Uterus (tissue), 4 donors: ENCODE data around the gene PAQR4. TPM values are rescaled to one million over a fixed set of nuclear protein-coding genes. Genes with fewer than 3 reads are reported as not detected.

Source experiments
- DNase-seq, 2 donors: peaks; one replicate each; pipeline ENCODE4 v3.0.0-alpha.2; 2019 to 2020
- H3K27ac ChIP-seq, 2 donors: fragments of 200-600 bp; sonication (generic); 1 replicate in 1 of 2; 2 replicates in 1 of 2; pipeline ENCODE4 v1.5.1; 2016 to 2018
- H3K27me3 ChIP-seq, 2 donors: fragments of 200-600 bp; sonication (generic); one replicate each; pipeline ENCODE4 v1.5.1; 2018 to 2019; ENCODE audit warnings: control low read depth in 1 of 2
- H3K36me3 ChIP-seq, 2 donors: fragments of 200-600 bp; sonication (generic); one replicate each; pipeline ENCODE4 v1.5.1; 2019; ENCODE audit warnings: control low read depth in 1 of 2
- H3K4me1 ChIP-seq, 2 donors: fragments of 200-600 bp; sonication (generic); one replicate each; pipeline ENCODE4 v1.5.1; 2018 to 2019; ENCODE audit warnings: control low read depth in 1 of 2
- H3K4me3 ChIP-seq, 2 donors: fragments of 200-600 bp; sonication (generic); 1 replicate in 1 of 2; 2 replicates in 1 of 2; pipeline ENCODE4 v1.5.1; 2018 to 2019; ENCODE audit warnings: mild to moderate bottlenecking in 1 of 2
- H3K9me3 ChIP-seq, 2 donors: fragments of 200-600 bp; sonication (generic); one replicate each; pipeline ENCODE4 v1.5.1; 2019; ENCODE audit warnings: control low read depth in 1 of 2
- CTCF ChIP-seq, 4 experiments: fragments of 200-600 bp in 2 of 4; fragments of 450-650 bp in 2 of 4; sonication (generic) in 2 of 4; IDR thresholded peaks; one replicate each; pipeline ENCODE4 v1.5.1; 2016 to 2019; ENCODE audit warnings: antibody characterized with exemption in 4 of 4, mild to moderate bottlenecking in 2 of 4, moderate library complexity in 1 of 4
- POLR2A ChIP-seq, 2 donors: fragments of 450-650 bp; IDR thresholded peaks; one replicate each; pipeline ENCODE4 v1.6.1; 2016; ENCODE audit warnings: antibody characterized with exemption in 2 of 2, mild to moderate bottlenecking in 1 of 2, moderate library complexity in 1 of 2
- intact Hi-C: fragments of 100-400 bp; cut with DNase I; formaldehyde crosslinking; loops from one replicate; pipeline ENCODE4 v1.15.1; 2023; ENCODE audit warnings: low total_unique reads
- total RNA-seq, 4 donors: library from RNA; depleted of rRNA in 3 of 4; stranded (reverse); fragments of >200 nt in 3 of 4; gene quantifications; one replicate each; pipeline versions ENCODE4 v1.1.0 to v1.2.4, GENCODE V29; 2014 to 2023
- donor health status: DM: yes; HTN: yes; CAD: no.

PAQR4 gene
- total RNA-seq, 4 donors from 2014 or later: 0.26 to 4.8 (median 2.5) TPM

DNA sequence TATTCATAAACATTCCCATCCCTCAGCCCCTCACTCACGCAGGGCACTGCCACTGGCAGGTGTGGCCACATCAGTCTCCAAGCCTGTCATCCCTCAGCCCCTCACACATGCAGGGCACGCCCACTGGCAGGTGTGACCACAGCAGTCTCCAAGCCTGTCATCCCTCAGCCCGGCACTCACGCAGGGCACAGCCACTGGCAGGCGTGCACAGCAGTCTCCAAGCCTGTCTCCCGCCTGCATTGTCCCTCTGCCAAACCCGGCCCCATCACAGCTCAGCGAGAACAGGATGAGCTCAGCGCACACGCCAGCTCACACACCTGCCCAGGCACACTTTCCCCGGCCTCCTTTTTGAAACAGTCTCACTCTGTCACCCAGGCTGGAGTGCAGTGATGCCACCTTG lies 16.5 kb upstream of the PAQR4 start:
- no peak overlapping the region for H3K4me3 ChIP-seq
- intact Hi-C loops: no loop called here
- H3K9me3 ChIP-seq: no peaks in the 10 kb centered on the region
- no peaks in the 10 kb centered on the region for H3K36me3 ChIP-seq
- TF ChIP-seq POLR2A (IDR thresholded peaks at IDR 0.05) (no peak), CTCF (IDR thresholded peaks at IDR 0.05) (no peak)
- no peaks in the 10 kb centered on the region for H3K4me1 ChIP-seq
- H3K27ac ChIP-seq: no peak overlapping the region
- H3K27me3 ChIP-seq: no peaks in the 10 kb centered on the region
- DNase-seq: no peak

- Histone ChIP-seq H3K4me1 (no peaks in the 10 kb centered on the region), H3K9me3 (no peaks in the 10 kb centered on the region), H3K27me3 (no peaks in the 10 kb centered on the region), H3K36me3 (no peaks in the 10 kb centered on the region), H3K27ac (no peak overlapping the region), H3K4me3 (no peak overlapping the region)
- no peak for DNase-seq
- intact Hi-C loops: no loop called here
- no peak for TF ChIP-seq CTCF (IDR thresholded peaks at IDR 0.05)
- TF ChIP-seq POLR2A (IDR thresholded peaks at IDR 0.05): no peak
These were observed 15.2 kb upstream of the PAQR4 start for GRCh38 chr16:2953706-2954627.

DNA sequence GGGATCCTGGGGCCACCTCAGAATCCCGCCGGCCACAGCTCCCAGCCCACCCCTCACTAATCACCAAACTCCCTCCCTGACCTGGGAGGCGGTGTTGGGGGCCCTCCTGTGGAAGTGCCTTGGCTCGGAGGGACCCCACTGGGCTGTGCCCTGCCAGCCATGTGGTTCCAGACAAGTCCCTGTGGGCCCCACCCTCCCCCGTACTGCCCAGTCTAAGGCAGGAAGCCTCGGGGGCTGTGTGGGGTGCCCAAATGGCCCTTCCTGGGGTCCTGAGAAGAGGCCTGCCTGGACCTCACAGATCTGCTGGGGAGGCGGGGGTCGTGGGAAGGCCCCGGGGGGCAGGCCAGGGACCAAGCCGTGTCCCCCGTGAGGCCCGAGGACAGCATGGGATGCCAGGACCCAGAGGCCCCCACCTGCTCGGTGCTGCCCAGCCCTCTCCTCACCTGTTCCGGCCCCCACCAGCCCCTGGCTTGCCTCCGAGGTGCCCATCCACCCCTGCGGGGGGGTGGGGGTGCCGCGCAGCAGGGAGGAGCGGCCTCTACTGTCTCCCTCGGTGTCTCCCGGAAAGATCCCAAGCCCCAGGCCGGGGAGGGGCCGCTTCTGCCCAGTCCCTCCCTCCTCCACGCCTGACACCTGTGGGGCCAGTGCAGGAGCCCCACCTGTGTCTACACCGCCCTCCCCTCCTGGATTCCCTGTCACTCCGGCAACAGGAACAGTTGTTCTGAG lies 14.3 kb upstream of the PAQR4 start:
- intact Hi-C loops: no loop called here
- DNase-seq: no peak
- H3K4me1 ChIP-seq: no peaks in the 10 kb centered on the region
- TF ChIP-seq POLR2A (IDR thresholded peaks at IDR 0.05) (no peak), CTCF (IDR thresholded peaks at IDR 0.05) (no peak)
- H3K27me3 ChIP-seq: no peaks in the 10 kb centered on the region
- no peaks in the 10 kb centered on the region for H3K9me3 ChIP-seq
- no peak overlapping the region for H3K27ac ChIP-seq
- H3K36me3 ChIP-seq: no peaks in the 10 kb centered on the region
- no peak overlapping the region for H3K4me3 ChIP-seq

GRCh38 chr16:2955438-2955778 lies 13.7 kb upstream of the PAQR4 start:
- intact Hi-C loops: no loop called here
- no peak for DNase-seq
- Histone ChIP-seq H3K27me3 (no peaks in the 10 kb centered on the region), H3K36me3 (no peaks in the 10 kb centered on the region), H3K4me1 (no peaks in the 10 kb centered on the region), H3K9me3 (no peaks in the 10 kb centered on the region), H3K4me3 (no peak overlapping the region), H3K27ac (no peak overlapping the region)
- no peak for TF ChIP-seq POLR2A (IDR thresholded peaks at IDR 0.05)
- no peak for TF ChIP-seq CTCF (IDR thresholded peaks at IDR 0.05)
